ENCODE results near the gene COL18A1.

The COL18A1 gene

GRCh38 chr21:45401054-45401518, 3.9 kb upstream of the COL18A1 start:
- Histone ChIP-seq H3K36me3 (ENCODE audit: control insufficient read depth, insufficient read depth, low read length) (no peaks in the 10 kb centered on the region), H3K27me3 (replicated peaks; ENCODE audit: control insufficient read depth, insufficient read depth, low read length, poor library complexity, severe bottlenecking) (peaks cover 10% of the 10 kb centered on the region), H3K4me1 (ENCODE audit: control insufficient read depth, insufficient read depth, low read length, poor library complexity, severe bottlenecking) (peaks cover 4% of the 10 kb centered on the region), H3K4me3 (ENCODE audit: insufficient read depth, low read depth, low read length, poor library complexity, severe bottlenecking) (no peak overlapping the region), H3K27ac (ENCODE audit: insufficient read depth, low read length, poor library complexity, severe bottlenecking) (no peak overlapping the region), H3K9me3 (ENCODE audit: control insufficient read depth, low read length) (no peaks in the 10 kb centered on the region)
- DNase-seq: no peak

- no peaks in the 10 kb centered on the region for H3K9me3 ChIP-seq (ENCODE audit: control insufficient read depth, low read length)
- no peak overlapping the region for H3K4me3 ChIP-seq (ENCODE audit: insufficient read depth, low read depth, low read length, poor library complexity, severe bottlenecking)
- no peaks in the 10 kb centered on the region for H3K36me3 ChIP-seq (ENCODE audit: control insufficient read depth, insufficient read depth, low read length)
- peaks cover 19% of the 10 kb centered on the region for H3K27me3 ChIP-seq (replicated peaks; ENCODE audit: control insufficient read depth, insufficient read depth, low read length, poor library complexity, severe bottlenecking)
- peaks cover 5% of the 10 kb centered on the region for H3K4me1 ChIP-seq (ENCODE audit: control insufficient read depth, insufficient read depth, low read length, poor library complexity, severe bottlenecking)
- no peak for DNase-seq
- H3K27ac ChIP-seq (ENCODE audit: insufficient read depth, low read length, poor library complexity, severe bottlenecking): no peak overlapping the region
These were observed 2.8 kb upstream of the COL18A1 start for GRCh38 chr21:45401916-45402900.

- H3K4me3 ChIP-seq (ENCODE audit: insufficient read depth, low read depth, low read length, poor library complexity, severe bottlenecking): no peak overlapping the region
- peaks cover 5% of the 10 kb centered on the region for H3K4me1 ChIP-seq (ENCODE audit: control insufficient read depth, insufficient read depth, low read length, poor library complexity, severe bottlenecking)
- H3K27ac ChIP-seq (ENCODE audit: insufficient read depth, low read length, poor library complexity, severe bottlenecking): no peak overlapping the region
- no peaks in the 10 kb centered on the region for H3K36me3 ChIP-seq (ENCODE audit: control insufficient read depth, insufficient read depth, low read length)
- H3K27me3 ChIP-seq (replicated peaks; ENCODE audit: control insufficient read depth, insufficient read depth, low read length, poor library complexity, severe bottlenecking): peaks cover 28% of the 10 kb centered on the region
- H3K9me3 ChIP-seq (ENCODE audit: control insufficient read depth, low read length): no peaks in the 10 kb centered on the region
- DNase-seq: no peak
These were observed 1.7 kb upstream of the COL18A1 start for GRCh38 chr21:45403133-45403824.

DNA sequence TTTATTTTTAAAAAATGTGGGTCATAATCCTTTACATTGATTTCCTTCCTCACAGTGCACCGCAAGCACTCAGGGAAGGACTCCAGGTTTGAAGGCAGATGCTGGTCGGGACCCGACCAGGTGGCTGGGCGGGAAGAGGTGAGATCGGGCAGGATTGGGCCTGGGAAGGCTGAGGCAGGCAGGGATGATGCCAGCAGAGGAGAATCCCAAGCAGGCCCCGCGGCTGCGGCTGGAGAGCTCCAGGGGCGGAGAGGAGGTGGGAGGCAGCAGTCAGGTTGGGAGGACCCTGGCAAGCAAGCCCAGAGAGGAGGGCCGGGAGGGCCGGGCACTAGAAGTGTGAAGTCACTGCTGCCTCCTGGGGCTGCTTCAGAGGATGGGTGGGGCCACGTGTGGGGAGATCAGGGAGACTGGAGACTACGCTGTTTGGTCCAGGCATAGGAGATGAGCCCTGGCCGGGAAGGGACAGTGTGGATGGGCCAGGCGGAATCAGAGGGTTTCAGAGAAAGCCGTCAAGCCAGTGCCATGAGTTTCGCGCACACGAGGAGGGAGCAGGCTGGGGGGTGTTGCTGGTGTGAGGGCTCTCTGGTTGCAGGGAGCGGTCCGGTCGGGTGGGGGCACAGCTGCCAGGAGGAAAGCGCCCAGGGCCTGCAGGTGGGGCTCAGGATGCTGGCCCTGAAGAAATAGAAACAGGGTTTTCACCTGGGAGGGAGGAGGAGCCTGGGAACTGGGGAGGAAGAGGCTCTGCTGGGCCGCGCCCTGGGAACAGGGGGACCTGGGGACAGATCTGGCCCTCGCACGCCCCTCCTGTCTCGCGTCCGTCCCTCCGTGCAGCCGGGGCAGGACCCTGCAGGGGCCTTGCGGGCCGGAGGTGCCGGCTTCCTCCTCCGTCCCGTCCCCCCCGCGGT, 888 bp upstream of the COL18A1 start:
- H3K36me3 ChIP-seq (ENCODE audit: control insufficient read depth, insufficient read depth, low read length): no peaks in the 10 kb centered on the region
- peaks cover 28% of the 10 kb centered on the region for H3K27me3 ChIP-seq (replicated peaks; ENCODE audit: control insufficient read depth, insufficient read depth, low read length, poor library complexity, severe bottlenecking)
- DNase-seq: no peak
- peak overlapping the region; percentile 44 for H3K4me3 ChIP-seq (ENCODE audit: insufficient read depth, low read depth, low read length, poor library complexity, severe bottlenecking)
- H3K9me3 ChIP-seq (ENCODE audit: control insufficient read depth, low read length): no peaks in the 10 kb centered on the region
- peaks cover 5% of the 10 kb centered on the region for H3K4me1 ChIP-seq (ENCODE audit: control insufficient read depth, insufficient read depth, low read length, poor library complexity, severe bottlenecking)
- H3K27ac ChIP-seq (ENCODE audit: insufficient read depth, low read length, poor library complexity, severe bottlenecking): no peak overlapping the region

GRCh38 chr21:45405271-45405818, 380 bp downstream of the COL18A1 start:
- Histone ChIP-seq H3K4me3 (ENCODE audit: insufficient read depth, low read depth, low read length, poor library complexity, severe bottlenecking) (no peak overlapping the region), H3K36me3 (ENCODE audit: control insufficient read depth, insufficient read depth, low read length) (no peaks in the 10 kb centered on the region), H3K4me1 (ENCODE audit: control insufficient read depth, insufficient read depth, low read length, poor library complexity, severe bottlenecking) (peaks cover 5% of the 10 kb centered on the region), H3K27ac (ENCODE audit: insufficient read depth, low read length, poor library complexity, severe bottlenecking) (no peak overlapping the region), H3K9me3 (ENCODE audit: control insufficient read depth, low read length) (no peaks in the 10 kb centered on the region), H3K27me3 (replicated peaks; ENCODE audit: control insufficient read depth, insufficient read depth, low read length, poor library complexity, severe bottlenecking) (peaks cover 28% of the 10 kb centered on the region)
- DNase-seq: no peak

DNA sequence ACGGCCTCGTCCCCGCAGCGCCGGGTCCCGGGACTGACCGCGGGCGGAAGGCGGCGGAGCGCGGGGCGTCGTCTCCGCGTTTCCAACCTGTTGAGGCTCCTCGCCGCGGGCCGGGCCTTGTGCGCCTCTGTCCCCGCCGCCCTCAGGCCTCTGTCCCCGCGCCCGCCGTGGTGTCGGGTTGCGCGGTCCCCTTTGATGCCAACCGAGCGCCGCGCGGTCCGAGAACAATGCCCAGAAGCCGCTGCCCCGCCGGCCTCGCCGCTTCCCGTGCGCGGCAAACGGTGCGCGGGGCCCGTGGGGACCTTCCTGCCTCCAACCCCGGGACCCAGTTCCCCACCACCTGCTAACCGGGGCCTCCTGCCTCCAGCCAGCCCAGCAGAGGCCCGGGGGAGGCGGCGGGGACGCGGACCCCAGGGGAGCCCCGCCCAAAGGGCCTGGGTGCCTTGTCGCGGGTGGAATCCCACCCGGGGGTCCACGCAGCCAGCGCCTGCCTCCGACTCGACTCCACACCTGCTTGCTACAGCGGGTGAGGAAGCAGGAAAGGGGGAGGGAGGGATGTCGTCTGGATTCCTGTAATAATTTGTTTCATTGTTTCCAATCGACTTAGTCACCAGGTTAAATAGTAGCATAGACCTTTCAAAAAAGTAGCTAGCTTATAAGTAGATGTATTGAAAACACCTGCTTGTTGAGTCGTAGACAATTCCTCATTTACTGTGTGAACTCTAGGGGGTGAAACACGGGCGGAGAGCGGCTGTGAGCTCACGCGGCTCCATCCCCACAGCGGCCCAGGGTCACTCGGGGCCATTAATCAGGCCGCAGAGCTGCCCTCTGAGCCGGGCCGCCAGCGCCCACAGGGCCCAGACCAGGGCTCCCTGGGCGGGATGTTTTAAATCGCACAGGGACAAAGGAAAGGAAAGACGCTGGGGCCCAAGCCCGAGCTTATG, 1.1 kb downstream of the COL18A1 start:
- Histone ChIP-seq H3K27me3 (replicated peaks; ENCODE audit: control insufficient read depth, insufficient read depth, low read length, poor library complexity, severe bottlenecking) (peaks cover 28% of the 10 kb centered on the region), H3K36me3 (ENCODE audit: control insufficient read depth, insufficient read depth, low read length) (no peaks in the 10 kb centered on the region), H3K4me3 (ENCODE audit: insufficient read depth, low read depth, low read length, poor library complexity, severe bottlenecking) (peak overlapping the region; percentile 18), H3K9me3 (ENCODE audit: control insufficient read depth, low read length) (no peaks in the 10 kb centered on the region), H3K27ac (ENCODE audit: insufficient read depth, low read length, poor library complexity, severe bottlenecking) (no peak overlapping the region), H3K4me1 (ENCODE audit: control insufficient read depth, insufficient read depth, low read length, poor library complexity, severe bottlenecking) (peaks cover 5% of the 10 kb centered on the region)
- no peak for DNase-seq

DNA sequence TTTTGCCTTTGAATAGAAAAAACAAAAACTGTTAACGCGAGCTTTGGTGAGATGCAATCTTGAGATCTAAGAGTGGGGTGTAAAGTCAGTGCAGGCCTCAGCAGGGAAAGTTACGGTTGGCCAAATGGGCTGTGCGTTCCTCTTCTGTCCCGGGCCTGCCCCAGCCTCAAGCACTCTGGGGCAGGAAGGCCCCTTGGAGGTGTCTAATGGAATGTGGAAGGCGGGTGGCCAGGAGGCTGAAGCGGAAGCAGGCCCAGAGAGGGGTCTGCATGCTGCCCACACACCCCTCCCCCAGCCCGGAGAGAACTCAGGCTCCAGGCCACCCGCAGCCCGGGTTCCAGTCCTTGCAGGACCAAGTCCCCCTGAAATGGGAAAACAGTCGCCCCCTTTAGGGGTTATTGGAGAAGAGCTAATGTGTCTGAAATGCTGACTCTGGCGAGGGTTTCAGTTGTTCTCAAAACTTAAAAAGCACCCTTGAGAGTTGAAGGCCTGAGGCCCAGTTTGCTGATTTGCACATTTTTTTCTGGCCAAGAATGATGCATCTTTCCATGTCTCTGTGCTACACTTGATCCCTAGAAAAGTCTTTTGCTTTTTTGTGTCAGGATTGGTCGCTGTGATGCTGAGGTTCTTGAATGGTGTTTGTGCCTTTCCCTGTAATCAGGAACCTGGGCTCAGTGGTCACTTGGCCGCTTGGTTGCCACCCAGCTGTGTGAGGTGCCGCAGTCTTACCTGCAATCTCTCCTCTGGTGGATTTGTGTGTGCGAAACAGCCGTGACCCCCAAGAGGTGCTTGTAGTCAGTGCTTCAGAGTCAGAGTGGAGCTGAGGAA, 2.0 kb downstream of the COL18A1 start:
- no peak overlapping the region for H3K4me3 ChIP-seq (ENCODE audit: insufficient read depth, low read depth, low read length, poor library complexity, severe bottlenecking)

GRCh38 chr21:45407629-45408247, 2.8 kb downstream of the COL18A1 start:
- Histone ChIP-seq H3K9me3 (ENCODE audit: control insufficient read depth, low read length) (no peaks in the 10 kb centered on the region), H3K36me3 (ENCODE audit: control insufficient read depth, insufficient read depth, low read length) (no peaks in the 10 kb centered on the region), H3K27ac (ENCODE audit: insufficient read depth, low read length, poor library complexity, severe bottlenecking) (no peak overlapping the region), H3K27me3 (replicated peaks; ENCODE audit: control insufficient read depth, insufficient read depth, low read length, poor library complexity, severe bottlenecking) (peaks cover 28% of the 10 kb centered on the region), H3K4me1 (ENCODE audit: control insufficient read depth, insufficient read depth, low read length, poor library complexity, severe bottlenecking) (peaks cover 5% of the 10 kb centered on the region), H3K4me3 (ENCODE audit: insufficient read depth, low read depth, low read length, poor library complexity, severe bottlenecking) (no peak overlapping the region)
- no peak for DNase-seq

More for the DNA sequence above, 2.0 kb downstream of the COL18A1 start:
- peaks cover 28% of the 10 kb centered on the region for H3K27me3 ChIP-seq (replicated peaks; ENCODE audit: control insufficient read depth, insufficient read depth, low read length, poor library complexity, severe bottlenecking)
- no peak for DNase-seq
- H3K36me3 ChIP-seq (ENCODE audit: control insufficient read depth, insufficient read depth, low read length): no peaks in the 10 kb centered on the region
- no peak overlapping the region for H3K27ac ChIP-seq (ENCODE audit: insufficient read depth, low read length, poor library complexity, severe bottlenecking)
- H3K9me3 ChIP-seq (ENCODE audit: control insufficient read depth, low read length): no peaks in the 10 kb centered on the region
- peaks cover 5% of the 10 kb centered on the region for H3K4me1 ChIP-seq (ENCODE audit: control insufficient read depth, insufficient read depth, low read length, poor library complexity, severe bottlenecking)

Measured in effector memory CD4-positive, alpha-beta T cell (primary cell).